NCI-H2081 (cell line): ENCODE results near the gene XPR1.

ENCODE experiments used
- DNase-seq, 2 experiments: peaks; one replicate each; lab custom pipeline; 2025; lab: John Stamatoyannopoulos, UW

XPR1 gene

GRCh38 chr1:180615493-180616290, 16.1 kb upstream of the XPR1 start:
- no peak for DNase-seq

- DNase-seq, result no peak
Observed at GRCh38 chr1:180616439-180616838, 15.4 kb upstream of the XPR1 start.

GRCh38 chr1:180617774-180618395, 13.9 kb upstream of the XPR1 start:
- DNase-seq, result no peak

GRCh38 chr1:180620581-180620980, 11.2 kb upstream of the XPR1 start:
- DNase-seq, result no peak

GRCh38 chr1:180622658-180623508, 8.9 kb upstream of the XPR1 start:
- no peak for DNase-seq

GRCh38 chr1:180623579-180624347, 8.1 kb upstream of the XPR1 start:
- no peak for DNase-seq

- no peak for DNase-seq
Observed at GRCh38 chr1:180626711-180627110, 5.1 kb upstream of the XPR1 start.

GRCh38 chr1:180627411-180627810, 4.4 kb upstream of the XPR1 start:
- no peak for DNase-seq

- DNase-seq, result no peak
Observed at GRCh38 chr1:180628646-180629045, 3.2 kb upstream of the XPR1 start.

GRCh38 chr1:180630408-180631193, 1.2 kb upstream of the XPR1 start:
- DNase-seq, result no peak

- DNase-seq, result no peak
Observed at GRCh38 chr1:180631194-180631765, 542 bp upstream of the XPR1 start.

GRCh38 chr1:180632326-180633056, 669 bp downstream of the XPR1 start:
- peak; percentile 58 to 65 for DNase-seq

- no peak for DNase-seq
Observed at GRCh38 chr1:180633057-180634056, 1.5 kb downstream of the XPR1 start.

GRCh38 chr1:180636138-180636537, 4.3 kb downstream of the XPR1 start:
- DNase-seq, result no peak

GRCh38 chr1:180639871-180640270, 8.0 kb downstream of the XPR1 start:
- no peak for DNase-seq

GRCh38 chr1:180640531-180640949, 8.7 kb downstream of the XPR1 start:
- DNase-seq, result no peak

- DNase-seq, result no peak
Observed at GRCh38 chr1:180641662-180642061, 9.8 kb downstream of the XPR1 start.

- DNase-seq, result no peak
Observed at GRCh38 chr1:180642781-180643180, 11.0 kb downstream of the XPR1 start.

GRCh38 chr1:180643693-180644092, 11.9 kb downstream of the XPR1 start:
- DNase-seq, result peak; percentile 29 to 74
